ENCODE measurements around the gene KRTAP6-1.

The KRTAP6-1 gene

DNA sequence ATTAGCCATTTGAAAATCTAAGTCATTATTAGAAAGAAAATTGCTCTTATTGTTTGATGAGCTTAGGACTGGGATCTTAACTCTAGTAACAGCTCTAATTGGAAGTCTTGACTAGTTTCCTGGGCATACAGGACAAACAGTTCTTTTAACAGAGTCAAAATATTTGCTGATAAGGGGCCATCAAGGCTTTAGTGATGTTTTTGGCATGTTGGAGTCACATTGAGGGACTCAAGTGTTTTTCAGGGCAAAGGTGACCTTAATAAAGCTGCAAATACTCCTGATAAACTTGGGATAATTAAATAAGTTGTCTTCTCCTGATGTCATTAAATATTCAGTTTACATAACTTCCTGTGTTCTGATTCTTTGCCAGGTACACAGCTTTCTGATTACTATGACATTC lies 46.1 kb downstream of the KRTAP6-1 start:
- no peak for DNase-seq

DNA sequence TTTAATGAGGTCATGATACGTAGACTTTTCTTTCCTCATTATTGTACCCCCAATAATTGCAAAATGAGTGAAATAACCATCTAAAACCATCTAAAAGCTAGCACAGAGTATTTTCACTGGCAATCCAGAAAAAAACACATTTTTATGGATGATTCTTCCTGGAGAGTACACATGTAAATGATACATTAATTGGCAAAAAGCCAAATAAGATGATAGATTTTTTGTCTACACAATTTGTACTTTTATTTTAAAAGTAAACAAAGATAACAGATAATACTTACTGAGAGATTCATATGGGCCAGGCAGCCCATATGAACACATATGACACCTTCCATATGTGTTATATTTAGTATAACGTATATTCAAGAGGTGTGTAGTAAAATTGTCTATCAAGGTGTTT lies 50.1 kb downstream of the KRTAP6-1 start:
- DNase-seq: no peak
